GM19099 (cell line): Measurements from ENCODE around the gene INPP5J.

Experiments used
- POLR2A ChIP-seq: IDR thresholded peaks from 3 replicates; pipeline ENCODE4 v1.6.1; 2011; ENCODE audit warnings: low read depth; ENCODE audit not compliant: insufficient read length; ENCODE audit errors: extremely low read depth

Gene INPP5J

DNA sequence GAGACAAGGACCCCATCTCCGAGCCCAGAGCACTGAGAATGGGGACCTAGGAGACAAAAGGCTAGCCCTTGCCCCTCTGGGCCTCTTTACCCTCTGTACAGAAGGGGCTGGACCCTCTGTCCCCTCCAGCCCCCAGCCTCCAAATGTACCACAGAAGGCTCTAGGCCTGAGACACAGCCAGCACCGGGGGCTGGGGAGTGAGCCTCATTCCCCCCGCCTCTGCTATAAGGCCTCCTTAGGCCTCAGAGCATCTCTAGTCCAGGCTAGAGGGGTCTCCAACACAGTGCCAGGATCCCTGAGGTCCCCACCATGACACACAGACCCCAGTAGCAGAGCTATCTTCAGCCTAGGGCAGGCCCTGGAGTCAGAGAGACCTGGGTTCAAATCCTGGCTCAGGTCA lies 36.8 kb upstream of the INPP5J start:
- no peak for TF ChIP-seq POLR2A

GRCh38 chr22:31086703-31087330 lies 35.9 kb upstream of the INPP5J start:
- no peak for TF ChIP-seq POLR2A

DNA sequence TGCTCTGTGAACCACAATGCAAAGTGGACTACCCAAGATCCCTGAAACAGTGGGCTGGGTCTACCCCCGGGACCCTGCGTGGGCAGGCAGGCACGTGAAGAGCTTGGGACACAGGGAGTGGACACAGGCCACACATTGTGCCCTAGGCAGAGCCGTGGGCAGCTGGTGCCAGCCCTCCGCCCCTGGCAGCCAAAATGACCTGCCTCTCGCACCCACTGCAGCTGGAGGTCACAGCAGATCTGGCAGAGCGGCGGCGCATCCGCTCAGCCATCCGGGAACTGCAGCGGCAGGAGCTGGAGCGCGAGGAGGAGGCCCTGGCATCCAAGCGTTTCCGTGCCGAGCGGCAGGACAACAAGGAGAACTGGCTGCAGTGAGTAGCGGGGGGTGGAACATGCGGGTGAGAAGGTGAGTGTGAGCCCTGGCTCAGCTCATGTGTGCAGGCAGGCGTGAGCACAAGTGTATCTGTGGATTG lies 35.0 kb upstream of the INPP5J start:
- no peak for TF ChIP-seq POLR2A

GRCh38 chr22:31088233-31088986 lies 34.4 kb upstream of the INPP5J start:
- TF ChIP-seq POLR2A = no peak

DNA sequence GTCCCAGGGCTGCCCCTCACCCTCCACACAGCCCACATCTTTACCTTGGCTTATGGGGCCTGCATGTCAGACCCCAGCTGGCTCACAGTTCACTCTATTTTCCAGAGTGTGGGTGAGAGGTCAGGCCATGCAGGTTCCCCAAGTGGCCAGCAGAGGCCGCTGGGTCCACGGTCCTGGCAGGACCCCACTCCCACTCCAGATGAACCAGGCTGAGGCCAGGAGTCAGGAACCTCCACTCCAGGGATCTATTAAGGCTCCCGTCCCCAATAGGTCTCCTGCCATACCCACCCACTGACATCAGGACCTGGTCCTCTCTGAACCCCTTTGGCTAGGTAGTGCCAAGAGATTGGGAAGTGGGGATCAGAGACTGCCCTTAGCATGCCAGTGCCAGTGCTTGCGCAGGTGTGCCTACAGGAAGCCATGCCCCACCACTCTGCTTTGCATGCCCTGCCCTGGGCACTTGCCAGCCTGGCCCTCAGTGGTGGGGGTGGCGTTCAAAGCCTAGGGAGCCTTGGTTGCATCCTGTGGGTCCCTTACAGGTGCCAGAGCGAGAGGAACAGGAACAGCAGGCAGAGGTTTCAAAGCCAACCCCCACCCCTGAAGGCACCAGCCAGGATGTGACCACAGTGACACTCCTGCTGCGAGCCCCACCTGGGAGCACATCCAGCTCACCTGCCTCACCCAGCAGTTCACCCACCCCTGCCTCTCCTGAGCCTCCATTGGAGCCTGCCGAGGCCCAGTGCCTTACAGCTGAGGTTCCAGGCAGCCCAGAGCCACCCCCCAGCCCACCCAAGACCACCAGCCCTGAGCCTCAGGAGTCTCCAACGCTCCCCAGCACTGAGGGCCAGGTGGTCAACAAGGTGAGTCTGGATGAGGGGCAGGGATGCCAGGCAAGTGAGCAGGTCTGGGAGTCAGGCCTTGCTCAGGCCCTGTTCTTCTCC lies 33.3 kb upstream of the INPP5J start:
- TF ChIP-seq POLR2A = no peak

DNA sequence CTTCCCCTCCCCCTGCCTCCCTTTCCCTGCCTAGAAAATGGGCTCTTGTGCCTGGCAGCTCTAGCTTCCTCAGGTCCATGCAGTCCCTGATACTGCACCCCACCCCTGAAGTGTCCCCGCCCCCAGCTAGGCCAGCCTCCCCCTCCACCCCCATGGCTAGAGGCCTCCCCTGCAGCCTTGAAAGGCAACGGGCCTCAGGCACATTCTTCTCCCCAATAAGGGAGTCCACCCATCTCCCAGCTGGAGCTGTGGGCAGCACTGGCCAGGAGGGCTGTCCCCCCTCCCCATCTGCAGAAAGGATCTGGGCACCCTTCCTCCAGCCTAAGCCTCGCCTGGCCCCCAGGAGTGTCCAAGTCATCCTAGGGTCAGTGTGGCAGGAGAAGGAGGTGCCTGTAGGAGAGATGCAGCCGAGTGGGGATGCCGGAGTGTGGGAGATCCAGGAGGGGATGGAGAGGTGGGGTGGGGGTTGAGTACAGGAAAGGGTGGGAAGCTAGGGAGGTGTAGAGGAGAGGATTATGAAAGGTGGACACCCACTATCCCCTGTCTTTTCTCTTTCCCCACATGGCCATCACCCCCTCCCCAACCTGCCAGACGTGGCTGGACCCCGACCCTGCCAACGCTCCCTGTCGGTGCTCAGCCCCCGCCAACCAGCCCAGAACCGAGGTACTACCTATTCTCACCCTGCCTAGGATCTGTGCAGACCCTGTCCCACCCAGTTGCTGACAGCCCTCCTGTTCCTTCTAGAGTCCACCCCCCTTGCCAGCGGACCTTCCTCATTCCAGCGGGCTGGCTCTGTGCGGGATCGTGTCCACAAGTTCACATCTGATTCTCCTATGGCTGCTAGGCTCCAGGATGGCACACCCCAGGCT lies 32.3 kb upstream of the INPP5J start:
- no peak for TF ChIP-seq POLR2A

DNA sequence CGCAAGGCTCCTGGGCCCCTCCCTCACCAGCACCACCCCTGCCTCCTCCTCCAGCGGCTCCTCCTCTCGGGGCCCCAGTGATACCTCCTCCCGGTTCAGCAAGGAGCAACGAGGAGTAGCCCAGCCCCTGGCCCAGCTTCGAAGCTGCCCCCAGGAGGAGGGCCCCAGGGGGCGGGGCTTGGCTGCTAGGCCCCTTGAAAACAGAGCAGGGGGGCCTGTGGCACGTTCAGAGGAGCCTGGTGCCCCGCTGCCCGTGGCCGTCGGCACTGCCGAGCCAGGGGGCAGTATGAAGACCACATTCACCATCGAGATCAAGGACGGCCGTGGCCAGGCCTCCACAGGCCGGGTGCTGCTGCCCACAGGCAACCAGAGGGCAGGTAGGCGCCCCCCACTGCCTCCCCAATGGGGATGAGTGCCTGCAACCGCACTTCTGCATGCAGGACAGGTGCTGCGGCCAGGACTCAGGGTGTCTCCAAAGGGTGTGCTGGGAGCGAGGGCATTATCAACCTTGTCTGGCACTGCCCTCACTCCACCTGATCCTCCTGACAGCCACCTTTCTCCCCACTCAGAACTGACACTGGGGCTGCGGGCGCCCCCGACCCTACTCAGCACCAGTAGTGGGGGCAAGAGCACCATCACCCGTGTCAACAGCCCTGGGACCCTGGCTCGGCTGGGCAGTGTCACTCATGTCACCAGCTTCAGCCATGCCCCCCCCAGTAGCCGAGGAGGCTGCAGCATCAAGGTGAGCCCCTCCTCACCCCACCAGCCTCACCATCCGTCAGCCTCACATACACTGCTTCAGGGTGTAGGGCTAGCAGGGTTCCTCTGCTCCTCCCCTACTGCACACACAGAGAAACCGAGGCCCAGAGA lies 31.4 kb upstream of the INPP5J start:
- no peak for TF ChIP-seq POLR2A

- no peak for TF ChIP-seq POLR2A
Measured at GRCh38 chr22:31092161-31092560, 30.6 kb upstream of the INPP5J start.

- no peak for TF ChIP-seq POLR2A
Measured at GRCh38 chr22:31093086-31093850, 29.5 kb upstream of the INPP5J start.

GRCh38 chr22:31094021-31094551 lies 28.7 kb upstream of the INPP5J start:
- no peak for TF ChIP-seq POLR2A

- no peak for TF ChIP-seq POLR2A
Measured at GRCh38 chr22:31094741-31095140, 28.0 kb upstream of the INPP5J start.

GRCh38 chr22:31095637-31096249 lies 27.0 kb upstream of the INPP5J start:
- no peak for TF ChIP-seq POLR2A
